Measurements from ENCODE around the gene RBBP8NL.

Gene RBBP8NL

GRCh38 chr20:62405981-62406513, 21.3 kb downstream of the RBBP8NL start:
- DNase-seq = no peak

- DNase-seq = no peak
Observed at GRCh38 chr20:62405108-62405980, 22.0 kb downstream of the RBBP8NL start.

GRCh38 chr20:62404761-62405107, 22.6 kb downstream of the RBBP8NL start:
- DNase-seq = no peak

GRCh38 chr20:62404112-62404665, 23.1 kb downstream of the RBBP8NL start:
- DNase-seq = no peak

- DNase-seq = no peak
Observed at GRCh38 chr20:62403331-62403730, 24.0 kb downstream of the RBBP8NL start.

- DNase-seq = no peak
Observed at GRCh38 chr20:62402456-62403150, 24.7 kb downstream of the RBBP8NL start.

- DNase-seq = no peak
Observed at GRCh38 chr20:62401331-62401779, 26.0 kb downstream of the RBBP8NL start.

GRCh38 chr20:62400541-62400940, 26.8 kb downstream of the RBBP8NL start:
- no peak for DNase-seq

GRCh38 chr20:62400021-62400420, 27.3 kb downstream of the RBBP8NL start:
- no peak for DNase-seq

GRCh38 chr20:62398120-62398821, 29.1 kb downstream of the RBBP8NL start:
- DNase-seq = no peak

GRCh38 chr20:62396367-62397239, 30.7 kb downstream of the RBBP8NL start:
- DNase-seq = no peak

- DNase-seq = no peak
Observed at GRCh38 chr20:62395311-62396242, 31.8 kb downstream of the RBBP8NL start.

GRCh38 chr20:62394248-62395245, 32.8 kb downstream of the RBBP8NL start:
- no peak for DNase-seq

- no peak for DNase-seq
Observed at GRCh38 chr20:62393830-62394229, 33.5 kb downstream of the RBBP8NL start.

GRCh38 chr20:62393335-62393665, 34.0 kb downstream of the RBBP8NL start:
- DNase-seq = no peak

- DNase-seq = no peak
Observed at GRCh38 chr20:62392621-62393334, 34.6 kb downstream of the RBBP8NL start.

GRCh38 chr20:62392077-62392418, 35.3 kb downstream of the RBBP8NL start:
- no peak for DNase-seq

GRCh38 chr20:62391165-62392076, 35.9 kb downstream of the RBBP8NL start:
- no peak for DNase-seq
